GM12874 (cell line): ENCODE data around the gene RABGEF1.

ENCODE experiments used
- CTCF ChIP-seq: IDR thresholded peaks from 2 replicates; pipeline ENCODE4 v1.5.1; 2011; ENCODE audit warnings: low read depth, mild to moderate bottlenecking, control low read depth, low read length, moderate library complexity; ENCODE audit not compliant: insufficient read depth

Gene RABGEF1

GRCh38 chr7:66768865-66769832 lies 28.6 kb downstream of the RABGEF1 start:
- no peak for TF ChIP-seq CTCF

DNA sequence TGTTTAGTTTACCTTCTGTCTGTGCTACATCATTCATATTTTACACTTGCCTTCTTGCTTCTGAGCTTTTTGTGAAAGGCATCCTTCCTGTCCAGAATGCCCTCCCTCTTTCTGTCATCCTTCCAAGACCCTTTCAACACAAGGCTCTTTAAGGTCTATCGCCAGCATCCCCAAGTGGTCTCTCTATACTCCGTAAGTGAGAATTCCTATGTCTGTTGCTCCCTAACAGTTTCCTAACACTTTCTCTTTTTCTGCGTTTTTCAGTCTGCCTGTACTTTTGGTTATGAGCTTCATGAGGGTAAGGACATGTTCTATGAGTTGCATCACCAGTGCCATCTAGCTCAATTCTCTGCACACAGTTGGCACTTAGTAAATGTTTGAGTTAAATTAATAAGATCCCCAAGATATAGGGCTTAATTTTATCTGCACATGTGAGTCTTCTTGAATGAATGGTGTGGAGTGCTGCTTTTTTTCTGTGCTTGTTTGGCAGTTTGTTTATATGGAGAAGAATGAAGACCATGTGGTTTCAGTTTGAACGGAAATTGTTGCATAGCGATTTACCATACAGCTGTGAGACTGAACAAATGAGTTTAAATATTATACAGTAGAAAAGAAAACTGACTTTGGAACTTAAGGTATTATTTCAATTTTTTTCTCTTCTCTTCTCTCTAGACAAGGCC lies 29.4 kb downstream of the RABGEF1 start:
- TF ChIP-seq CTCF = no peak

DNA sequence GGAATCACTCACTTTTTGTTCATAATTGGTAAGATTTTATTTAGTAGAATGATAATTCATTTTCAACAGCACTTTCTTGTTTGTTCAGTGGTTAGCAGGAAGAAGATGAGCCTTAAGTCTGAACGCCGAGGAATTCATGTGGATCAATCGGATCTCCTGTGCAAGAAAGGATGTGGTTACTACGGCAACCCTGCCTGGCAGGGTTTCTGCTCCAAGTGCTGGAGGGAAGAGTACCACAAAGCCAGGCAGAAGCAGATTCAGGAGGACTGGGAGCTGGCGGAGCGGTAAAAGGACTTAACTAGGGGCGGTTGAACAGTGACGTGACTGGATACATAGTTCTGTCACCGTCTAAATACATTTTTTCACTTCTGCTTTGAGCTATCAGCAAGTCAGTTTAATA lies 31.3 kb downstream of the RABGEF1 start:
- TF ChIP-seq CTCF = no peak

DNA sequence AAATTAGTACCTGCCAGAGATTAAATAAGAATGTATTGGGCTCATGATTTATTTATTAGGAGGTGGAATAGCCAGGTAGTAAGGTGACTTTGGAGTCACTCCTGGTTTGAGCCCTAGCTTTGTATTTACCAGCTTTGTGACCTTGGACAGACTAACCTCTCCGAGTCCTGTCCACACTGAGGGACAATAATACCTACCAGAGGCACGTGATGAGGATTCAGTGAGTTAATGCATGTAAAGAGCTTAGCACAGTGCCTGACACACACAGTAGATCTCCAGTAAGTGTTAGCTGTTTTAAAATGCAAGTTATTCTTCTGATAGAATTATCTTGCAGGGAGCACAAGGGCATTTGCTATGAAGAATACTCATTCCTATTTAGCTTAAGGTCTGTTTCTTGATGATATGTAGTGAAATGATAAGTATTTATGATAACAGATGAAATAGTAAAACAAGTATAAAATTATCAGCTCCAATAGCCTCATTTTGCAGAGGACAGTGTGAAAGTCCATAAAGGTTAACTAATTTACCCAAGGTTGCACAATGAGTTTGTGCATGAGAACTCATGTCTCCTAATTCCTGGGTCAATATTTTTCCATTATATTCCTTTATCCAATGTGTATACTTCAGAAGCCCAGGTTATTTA lies 36.4 kb downstream of the RABGEF1 start:
- TF ChIP-seq CTCF = no peak

DNA sequence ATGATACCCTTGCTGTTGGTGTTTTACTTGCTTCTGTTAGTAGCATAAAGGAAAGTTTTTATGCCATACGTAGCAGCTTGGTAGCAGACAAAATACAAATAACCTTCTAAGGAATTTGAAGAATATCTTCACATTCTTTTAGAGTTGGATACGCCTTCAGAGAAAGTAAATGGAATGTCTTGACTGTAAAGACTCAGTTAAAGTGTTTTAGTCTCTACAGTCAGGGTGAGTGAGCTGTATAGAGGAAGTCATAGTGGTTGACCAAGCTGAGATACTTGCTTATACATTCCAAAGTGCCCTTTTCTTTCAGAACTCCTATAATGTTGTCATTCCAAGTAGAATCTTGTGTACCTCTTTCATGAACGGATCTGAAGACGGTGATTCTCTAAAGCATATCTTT lies 37.7 kb downstream of the RABGEF1 start:
- TF ChIP-seq CTCF = no peak

DNA sequence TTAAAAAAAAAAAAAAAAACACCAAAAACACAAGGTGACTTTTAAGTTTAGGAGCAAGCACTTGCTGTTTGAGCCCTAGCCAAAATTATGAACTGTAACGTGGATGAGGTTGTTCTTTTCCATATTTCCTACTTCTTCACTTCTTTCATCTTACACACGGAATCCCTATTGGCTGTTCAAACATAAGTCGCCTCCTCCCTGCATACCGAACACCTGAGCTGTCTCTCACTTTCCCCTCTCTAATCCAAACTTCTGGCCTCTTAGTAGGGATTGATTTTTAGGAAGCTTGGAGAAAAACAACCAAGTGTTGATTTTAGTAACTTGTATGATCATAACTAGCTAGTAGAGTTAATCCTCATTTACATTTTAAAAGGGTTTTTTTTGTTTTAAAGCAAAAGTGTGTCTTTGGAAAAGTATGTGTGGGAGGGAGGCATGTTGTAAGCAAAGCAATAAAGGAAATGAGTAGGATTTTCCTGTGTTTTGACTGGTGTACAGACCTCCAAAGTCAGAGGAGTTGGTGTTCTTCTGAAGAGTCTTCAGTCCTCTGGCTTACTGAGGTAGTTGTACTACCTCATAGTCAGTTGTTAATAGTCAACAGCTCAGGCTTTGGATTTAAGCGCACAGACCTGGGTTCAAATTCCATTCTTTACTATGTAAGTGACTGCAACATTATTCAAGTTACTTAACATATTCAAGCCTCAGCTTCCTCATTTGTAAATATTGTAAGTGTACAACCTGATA lies 39.3 kb downstream of the RABGEF1 start:
- no peak for TF ChIP-seq CTCF
